ENCODE data around the gene RNF26.

The RNF26 gene

GRCh38 chr11:119355091-119355843 is 20.9 kb downstream of the RNF26 start:
- no peak for TF ChIP-seq CTCF (conservative IDR thresholded peaks at IDR 0.05; ENCODE audit: low read length)
- no peak for DNase-seq (ENCODE audit: low read depth)

GRCh38 chr11:119356349-119357031 is 22.2 kb downstream of the RNF26 start:
- DNase-seq (ENCODE audit: low read depth), result peak; percentile 65
- peak overlapping the region; percentile 72 for H3K4me3 ChIP-seq (ENCODE audit: low read length)

More at GRCh38 chr11:119355091-119355843, 20.9 kb downstream of the RNF26 start:
- no peak overlapping the region for H3K4me3 ChIP-seq (ENCODE audit: low read length)

GRCh38 chr11:119357074-119357473 is 22.7 kb downstream of the RNF26 start:
- no peak for DNase-seq (ENCODE audit: low read depth)
- H3K4me3 ChIP-seq (ENCODE audit: low read length), result peak overlapping the region; percentile 72
- TF ChIP-seq CTCF (conservative IDR thresholded peaks at IDR 0.05; ENCODE audit: low read length), result no peak

More at GRCh38 chr11:119356349-119357031, 22.2 kb downstream of the RNF26 start:
- peak; percentile 68 for TF ChIP-seq CTCF (conservative IDR thresholded peaks at IDR 0.05; ENCODE audit: low read length)

GRCh38 chr11:119359365-119360214 is 25.3 kb downstream of the RNF26 start:
- TF ChIP-seq CTCF (conservative IDR thresholded peaks at IDR 0.05; ENCODE audit: low read length), result no peak
- no peak overlapping the region for H3K4me3 ChIP-seq (ENCODE audit: low read length)
- no peak for DNase-seq (ENCODE audit: low read depth)

GRCh38 chr11:119361056-119361787 is 26.9 kb downstream of the RNF26 start:
- H3K4me3 ChIP-seq (ENCODE audit: low read length), result no peak overlapping the region
- no peak for TF ChIP-seq CTCF (conservative IDR thresholded peaks at IDR 0.05; ENCODE audit: low read length)
- DNase-seq (ENCODE audit: low read depth), result peak; percentile 71

GRCh38 chr11:119361941-119362725 is 27.8 kb downstream of the RNF26 start:
- no peak for DNase-seq (ENCODE audit: low read depth)
- no peak overlapping the region for H3K4me3 ChIP-seq (ENCODE audit: low read length)

More at GRCh38 chr11:119361941-119362725, 27.8 kb downstream of the RNF26 start:
- no peak for TF ChIP-seq CTCF (conservative IDR thresholded peaks at IDR 0.05; ENCODE audit: low read length)
